Mesangial cell (primary cell): Measurements from ENCODE around the gene FAM186B. TPM values are rescaled to one million over a fixed set of nuclear protein-coding genes. Genes with fewer than 3 reads are reported as not detected.

Experiments used
- total RNA-seq: library from RNA; depleted of rRNA; stranded (reverse); fragments of >200 nt; gene quantifications from 2 replicates; pipeline ENCODE4 v1.2.3, GENCODE V29; 2015

Gene FAM186B, protein sequence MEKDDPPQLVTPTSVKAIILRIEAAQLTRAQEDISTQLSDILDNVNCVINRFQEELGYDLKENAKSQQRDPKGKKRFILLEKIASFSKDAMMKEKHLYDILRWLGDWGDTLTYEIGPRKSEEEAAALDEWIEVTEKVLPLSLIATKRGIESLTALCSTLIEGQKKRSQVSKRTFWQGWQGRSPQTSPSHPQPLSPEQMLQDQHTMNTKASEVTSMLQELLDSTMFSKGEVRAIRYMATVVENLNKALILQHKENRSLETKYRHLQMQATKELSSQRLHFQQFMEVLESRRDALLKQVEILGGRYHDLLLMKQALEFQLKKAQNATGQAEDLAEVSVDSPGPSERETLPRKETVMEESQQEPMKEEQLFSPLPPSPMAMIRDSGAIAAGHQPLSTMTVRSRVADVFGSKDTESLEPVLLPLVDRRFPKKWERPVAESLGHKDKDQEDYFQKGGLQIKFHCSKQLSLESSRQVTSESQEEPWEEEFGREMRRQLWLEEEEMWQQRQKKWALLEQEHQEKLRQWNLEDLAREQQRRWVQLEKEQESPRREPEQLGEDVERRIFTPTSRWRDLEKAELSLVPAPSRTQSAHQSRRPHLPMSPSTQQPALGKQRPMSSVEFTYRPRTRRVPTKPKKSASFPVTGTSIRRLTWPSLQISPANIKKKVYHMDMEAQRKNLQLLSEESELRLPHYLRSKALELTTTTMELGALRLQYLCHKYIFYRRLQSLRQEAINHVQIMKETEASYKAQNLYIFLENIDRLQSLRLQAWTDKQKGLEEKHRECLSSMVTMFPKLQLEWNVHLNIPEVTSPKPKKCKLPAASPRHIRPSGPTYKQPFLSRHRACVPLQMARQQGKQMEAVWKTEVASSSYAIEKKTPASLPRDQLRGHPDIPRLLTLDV
- total RNA-seq = 0.13 TPM in 1 of 2 replicates, not detected in the other

GRCh38 chr12:49605539-49605938, at the start of gene FAM186B:
Gene FAM186B, minus strand, starts transcription at chr12:49605639. Its CDS starts 162 bp downstream, at chr12:49605477.

DNA sequence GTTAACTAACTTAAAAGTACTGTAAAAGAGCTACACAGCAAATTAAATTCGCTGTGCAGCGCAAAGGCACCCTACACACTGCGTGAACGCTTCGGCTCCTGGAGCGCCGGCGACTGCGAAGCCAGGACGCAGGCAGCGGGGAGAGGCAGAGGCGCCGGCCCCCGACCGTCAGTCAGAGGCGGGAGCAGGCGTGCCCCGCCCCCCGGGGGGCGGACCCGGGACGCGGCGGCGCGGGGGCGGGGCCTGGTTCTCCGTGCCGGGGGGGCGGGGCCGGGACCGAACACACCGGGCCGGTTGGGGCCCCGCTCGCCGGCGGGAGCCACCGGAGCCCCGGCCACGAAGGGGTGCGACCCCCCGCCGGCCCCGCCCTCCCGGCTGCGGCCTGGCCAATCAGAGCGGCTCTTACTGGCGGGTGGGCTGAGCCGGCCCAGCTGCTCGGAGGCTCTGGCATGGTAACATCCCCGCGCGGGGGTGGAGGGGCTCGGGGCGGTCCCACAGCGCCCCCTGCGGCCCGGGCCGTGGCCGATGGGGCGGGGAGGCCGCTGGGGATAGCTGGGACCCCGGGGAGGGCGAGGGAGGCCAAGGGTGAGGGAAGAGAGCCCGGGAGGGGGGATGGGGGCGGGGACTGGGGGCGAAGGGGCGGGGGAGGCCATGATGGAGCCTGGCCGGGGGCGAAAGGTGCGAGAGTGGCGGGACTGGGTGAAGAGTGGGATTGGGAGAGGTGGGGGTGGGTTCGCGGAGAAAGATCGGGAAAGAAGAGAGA, 17.9 kb upstream of the FAM186B start, which contains the start of gene PRPF40B:
Gene PRPF40B (plus strand): TSS at position 420 of the 763 bp plus-strand sequence. CDS start 30 bp downstream, at position 450.

GRCh38 chr12:49567611-49568441, 37.6 kb downstream of the FAM186B start, which contains the start of gene MCRS1:
Gene MCRS1, minus strand, starts transcription at chr12:49568142. Its CDS starts 1,411 bp downstream, at chr12:49566731.

GRCh38 chr12:49538510-49539403, 66.7 kb downstream of the FAM186B start, which contains the start of gene KCNH3:
Gene KCNH3, plus strand, starts transcription at chr12:49539030. Its CDS starts 387 bp downstream, at chr12:49539417.

Other genes starting within 250 kb of the FAM186B start
- gene SPATS2, start 238.2 kb downstream of the FAM186B start, total RNA-seq = 14.2 and 17.6 TPM in 2 replicates
- gene KCNH3, start 66.6 kb downstream of the FAM186B start, total RNA-seq = 0.16 and 1.1 TPM in 2 replicates
- gene MCRS1, start 37.5 kb downstream of the FAM186B start, total RNA-seq = 70.4 and 79.4 TPM in 2 replicates
- gene PRPF40B, start 17.9 kb upstream of the FAM186B start, total RNA-seq = 10.1 and 13.1 TPM in 2 replicates
- gene FMNL3, start 101.8 kb upstream of the FAM186B start, total RNA-seq = 16.2 and 26.9 TPM in 2 replicates
- gene TMBIM6, start 135.9 kb upstream of the FAM186B start, total RNA-seq = 303 and 380 TPM in 2 replicates
- 19.9 and 36.0 TPM in 2 replicates for gene NCKAP5L, start 222.8 kb upstream of the FAM186B start, total RNA-seq
- gene BCDIN3D, start 237.5 kb upstream of the FAM186B start, total RNA-seq = 0.98 and 1.9 TPM in 2 replicates